ENCODE measurements around the gene KRT86.

- TF ChIP-seq YY1 (IDR thresholded peaks at IDR 0.05; ENCODE audit: insufficient read depth, insufficient read length), result no peak
- no peak for TF ChIP-seq ZNF274 (IDR thresholded peaks at IDR 0.05; ENCODE audit: low read depth, low read length)
Measured at GRCh38 chr12:52233462-52234207, 40.8 kb upstream of the KRT86 start.

Measured in NT2/D1 (cell line).